Medulla oblongata (tissue), 1 donor: ENCODE results near the gene TRIM33.

Experiments used
- DNase-seq: peaks from one replicate; pipeline ENCODE4 v3.0.0-alpha.2; 2015; ENCODE audit errors: extremely low spot score

The TRIM33 gene

DNA sequence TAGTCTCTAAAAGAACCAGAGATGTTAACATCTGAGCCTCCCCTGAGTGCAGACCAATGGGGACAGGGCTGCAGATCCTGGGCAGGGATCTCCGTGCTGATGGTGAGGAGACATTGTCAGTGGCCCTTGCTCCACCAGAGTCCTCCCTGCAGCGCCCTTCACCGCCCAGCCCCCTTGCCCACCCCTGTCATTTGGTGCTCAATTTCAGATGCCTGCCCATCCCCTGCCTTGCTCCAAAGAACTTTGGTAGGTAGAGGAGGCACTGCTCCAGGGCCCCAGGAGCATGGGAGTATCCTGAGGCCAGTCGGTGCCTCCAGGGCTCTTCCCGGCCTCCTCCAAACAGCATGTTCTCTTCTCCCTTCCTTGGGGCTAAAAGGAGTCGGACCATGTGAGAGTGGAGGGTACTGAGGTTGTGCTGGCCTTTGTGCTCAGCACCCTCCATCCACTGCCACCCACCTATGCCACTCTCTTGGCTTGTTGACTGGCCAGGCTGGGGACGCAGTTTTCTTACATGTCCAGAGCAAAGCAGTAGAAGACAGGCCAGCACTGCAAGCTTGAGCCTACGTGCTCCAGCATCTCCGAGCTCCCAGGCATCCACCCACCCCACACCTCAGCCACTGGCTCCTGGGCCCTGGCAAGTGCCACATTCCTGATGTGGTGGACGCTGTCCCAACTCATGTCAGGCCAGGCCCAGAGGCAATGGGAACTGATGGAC is 160.1 kb downstream of the TRIM33 start:
- DNase-seq = no peak

DNA sequence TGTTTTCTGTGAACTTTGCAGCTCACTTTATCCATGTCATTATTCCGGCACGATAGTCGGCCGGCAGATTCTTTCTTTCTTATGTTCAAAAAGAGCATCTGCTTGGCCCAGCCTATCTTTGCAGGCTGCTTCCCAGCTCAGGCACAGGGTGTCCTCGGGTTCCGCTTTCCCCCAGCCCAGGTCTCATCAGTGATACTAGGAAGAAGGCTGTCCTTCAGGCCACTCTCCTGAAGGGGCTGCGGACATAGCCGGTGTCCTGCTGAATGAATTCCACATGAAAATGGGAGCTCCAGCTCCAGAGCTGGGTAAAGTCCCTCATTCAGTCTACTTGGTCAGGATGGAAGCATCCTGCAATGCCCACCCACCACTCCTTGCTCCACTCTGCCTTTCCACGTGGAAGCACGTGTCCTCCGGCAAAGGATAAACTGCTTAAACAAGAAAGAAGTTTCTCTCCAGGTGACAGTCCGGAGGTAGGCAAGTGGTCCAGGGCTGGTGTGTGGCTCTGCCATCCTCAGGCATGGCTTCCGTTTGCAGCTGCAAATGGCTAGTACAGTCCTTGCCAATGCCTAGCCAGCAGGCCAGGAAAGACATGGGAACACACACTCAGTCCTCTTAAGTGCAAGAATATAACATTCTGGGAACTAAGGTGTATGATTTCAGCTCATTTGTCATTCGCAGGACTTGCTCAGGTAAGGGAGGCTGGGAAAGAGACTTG is 161.0 kb downstream of the TRIM33 start:
- DNase-seq = no peak

DNA sequence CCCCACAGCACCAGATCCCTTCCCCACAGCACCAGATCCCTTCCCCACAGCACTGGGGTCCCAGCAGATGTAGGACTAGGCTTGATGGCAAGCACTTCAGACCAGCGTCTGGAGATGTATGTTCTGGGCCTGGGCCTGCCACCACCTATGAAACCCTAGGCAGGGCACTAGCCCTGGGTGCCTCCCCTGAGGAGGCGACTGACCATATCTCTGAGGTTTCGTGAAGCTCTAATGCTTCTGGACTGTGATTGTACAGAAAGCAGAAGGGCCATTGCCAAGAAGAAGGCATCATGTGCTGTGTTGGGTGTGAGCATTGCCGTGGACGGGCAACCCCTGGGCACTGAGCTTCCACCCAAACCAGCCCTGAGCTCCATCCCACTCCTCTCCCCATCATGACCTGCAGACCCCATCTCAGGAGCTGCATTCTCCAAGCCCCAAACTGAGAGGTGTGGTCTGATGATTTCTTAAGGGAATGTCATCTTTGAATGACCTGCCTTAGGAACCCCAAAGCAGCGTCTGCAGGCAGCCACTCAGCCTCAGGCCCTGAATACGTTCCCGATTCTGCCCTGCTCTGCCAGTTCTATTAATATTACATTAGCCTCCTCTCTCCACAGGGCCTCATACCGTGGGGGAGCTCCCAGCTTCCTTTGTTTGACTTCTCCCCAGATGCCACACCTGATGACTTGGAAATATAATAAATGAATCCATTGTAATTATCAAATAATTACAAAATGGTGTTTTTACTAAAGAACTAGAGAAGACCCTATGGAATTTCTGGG is 163.4 kb downstream of the TRIM33 start:
- DNase-seq = no peak

DNA sequence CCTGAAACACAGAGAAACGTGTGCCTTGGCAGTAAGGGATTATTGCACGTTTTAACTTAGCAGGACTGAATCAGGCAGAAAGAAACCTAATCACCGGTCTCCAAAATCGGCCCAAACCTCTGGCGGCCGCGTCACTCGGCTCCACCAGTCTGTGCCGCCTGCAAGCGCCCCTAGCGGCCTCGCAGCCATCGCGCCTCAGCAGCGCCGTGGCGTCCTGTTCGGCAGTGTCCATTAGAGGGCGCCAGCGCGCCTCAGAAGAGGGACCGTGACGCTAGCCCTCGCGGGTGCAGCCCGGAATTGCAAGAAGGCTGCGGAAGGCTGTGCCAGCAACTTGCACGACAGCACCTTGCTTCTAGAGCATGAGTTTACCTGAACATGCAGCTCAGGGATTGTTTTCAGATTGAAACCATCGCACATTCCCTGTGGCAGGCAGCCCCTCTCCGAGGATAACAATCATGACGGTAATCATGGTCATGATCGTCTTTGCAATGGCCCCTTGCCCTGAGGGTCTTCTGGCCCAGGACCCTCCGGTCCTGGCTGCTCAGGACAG is 164.4 kb downstream of the TRIM33 start:
- DNase-seq = peak; percentile 97

DNA sequence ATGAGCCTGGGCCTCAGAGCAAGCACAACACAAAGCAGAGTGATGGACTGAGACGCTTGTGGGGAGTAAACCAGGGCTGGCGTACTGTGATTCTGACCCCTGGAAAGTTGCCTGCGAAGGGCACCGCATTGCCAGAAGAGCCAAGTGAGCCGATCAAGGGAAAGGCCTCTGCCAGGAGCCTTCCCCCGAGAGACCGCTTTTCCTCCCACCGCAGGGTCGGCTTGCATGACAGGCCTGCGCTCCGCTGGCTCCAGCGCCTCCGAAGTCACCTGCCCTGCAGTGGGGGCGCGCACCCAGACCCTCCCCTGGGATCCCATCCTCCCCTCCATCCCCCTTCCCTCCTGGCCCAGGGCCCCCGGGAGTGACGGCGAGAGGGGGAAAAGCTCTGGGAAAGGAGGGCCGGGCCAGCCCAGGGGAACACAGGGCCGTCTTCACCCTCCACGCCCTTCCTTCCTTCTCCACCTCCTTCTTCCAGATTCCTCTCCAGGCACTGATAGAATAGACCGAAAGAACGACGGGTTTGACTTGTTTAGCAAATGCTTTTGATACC is 165.0 kb downstream of the TRIM33 start:
- DNase-seq = peak; percentile 19

DNA sequence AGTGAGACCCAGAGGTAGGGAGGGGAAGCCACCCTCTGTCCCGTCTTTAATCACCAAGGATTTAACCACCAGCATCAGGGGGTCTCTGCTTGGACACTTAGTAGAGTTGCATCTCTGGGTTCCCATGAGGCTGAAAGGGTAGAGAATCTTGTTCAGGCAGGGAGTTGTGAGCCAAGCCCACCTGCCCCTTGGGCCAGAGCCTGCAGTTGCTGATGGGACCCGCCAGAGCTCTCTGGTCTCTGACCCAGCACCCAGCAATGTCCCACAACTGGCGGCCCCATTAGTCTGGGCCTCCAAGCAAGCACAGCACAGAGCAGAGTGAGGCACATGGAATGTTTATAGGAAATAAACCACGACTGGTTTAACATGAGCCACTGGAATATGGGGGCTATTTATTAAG is 166.3 kb downstream of the TRIM33 start:
- no peak for DNase-seq
